GM12801 (cell line): ENCODE data around the gene CEP131.

Experiments used
- TF ChIP-seq, protein P1 (sequence below): IDR thresholded peaks from one replicate; pipeline ENCODE4 v1.5.1; 2011; ENCODE audit warnings: control low read depth; ENCODE audit not compliant: insufficient read length; ENCODE audit errors: extremely low read depth

CEP131 gene

DNA sequence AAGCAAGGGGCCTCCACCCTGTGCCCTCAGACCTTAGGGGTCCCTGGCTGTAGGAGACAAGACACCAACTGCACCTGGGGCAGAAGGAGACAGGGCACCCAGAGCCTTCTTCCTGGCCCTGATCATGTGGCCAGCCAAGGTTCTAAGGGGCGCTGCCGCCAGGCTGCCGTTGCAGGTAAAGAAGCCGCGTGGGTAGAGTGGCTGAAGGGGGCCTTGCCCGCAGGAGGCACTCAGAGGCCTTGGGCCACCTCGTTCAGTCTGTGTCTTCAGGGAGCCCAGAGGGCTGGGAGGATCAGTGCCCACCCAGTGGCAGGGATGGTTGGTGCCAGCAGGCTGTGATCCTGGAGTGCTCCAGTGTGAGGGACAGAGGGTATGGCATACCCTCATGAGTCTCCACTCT lies 55.1 kb downstream of the CEP131 start:
- TF ChIP-seq, protein P1, sequence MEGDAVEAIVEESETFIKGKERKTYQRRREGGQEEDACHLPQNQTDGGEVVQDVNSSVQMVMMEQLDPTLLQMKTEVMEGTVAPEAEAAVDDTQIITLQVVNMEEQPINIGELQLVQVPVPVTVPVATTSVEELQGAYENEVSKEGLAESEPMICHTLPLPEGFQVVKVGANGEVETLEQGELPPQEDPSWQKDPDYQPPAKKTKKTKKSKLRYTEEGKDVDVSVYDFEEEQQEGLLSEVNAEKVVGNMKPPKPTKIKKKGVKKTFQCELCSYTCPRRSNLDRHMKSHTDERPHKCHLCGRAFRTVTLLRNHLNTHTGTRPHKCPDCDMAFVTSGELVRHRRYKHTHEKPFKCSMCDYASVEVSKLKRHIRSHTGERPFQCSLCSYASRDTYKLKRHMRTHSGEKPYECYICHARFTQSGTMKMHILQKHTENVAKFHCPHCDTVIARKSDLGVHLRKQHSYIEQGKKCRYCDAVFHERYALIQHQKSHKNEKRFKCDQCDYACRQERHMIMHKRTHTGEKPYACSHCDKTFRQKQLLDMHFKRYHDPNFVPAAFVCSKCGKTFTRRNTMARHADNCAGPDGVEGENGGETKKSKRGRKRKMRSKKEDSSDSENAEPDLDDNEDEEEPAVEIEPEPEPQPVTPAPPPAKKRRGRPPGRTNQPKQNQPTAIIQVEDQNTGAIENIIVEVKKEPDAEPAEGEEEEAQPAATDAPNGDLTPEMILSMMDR, result no peak

DNA sequence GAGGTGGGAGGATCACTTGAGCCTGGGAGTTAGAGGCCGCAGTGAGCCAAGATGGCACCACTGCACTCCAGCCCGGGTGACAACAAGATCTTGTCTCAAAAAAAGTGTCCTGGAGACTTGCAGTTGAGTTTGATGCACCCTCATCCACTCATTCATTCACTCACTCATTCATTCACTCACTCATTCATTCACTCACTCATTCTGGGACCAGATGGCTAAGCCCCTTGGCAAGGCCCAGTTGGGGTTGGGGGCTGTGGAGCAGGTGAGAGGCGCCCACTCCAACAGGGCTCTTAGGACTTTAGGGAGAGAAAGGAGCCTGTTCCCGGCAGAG lies 55.6 kb downstream of the CEP131 start:
- TF ChIP-seq, protein P1, result no peak

DNA sequence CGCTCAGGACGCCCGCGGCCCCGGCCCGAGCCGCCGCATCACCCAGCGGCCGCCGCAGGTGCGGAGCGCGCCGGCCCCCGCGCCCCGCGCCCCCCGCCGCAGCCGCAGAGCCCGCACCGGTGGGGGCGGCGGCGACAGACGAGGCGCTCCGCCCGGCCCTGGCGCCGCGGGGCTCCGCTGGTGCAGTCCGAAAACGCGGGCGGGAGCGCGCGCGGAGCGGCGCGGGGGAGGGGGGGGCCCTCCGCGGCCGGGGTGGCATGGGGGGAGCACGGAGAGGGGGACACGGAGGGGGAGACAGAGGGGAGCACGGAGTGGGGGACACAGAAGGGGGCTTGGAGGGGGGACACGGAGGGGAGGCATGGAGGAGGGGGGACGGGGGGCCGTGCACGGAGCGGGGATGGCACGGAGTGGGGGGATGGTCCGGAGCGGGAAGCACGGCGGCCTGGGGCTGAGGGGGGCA lies 56.7 kb downstream of the CEP131 start, which contains the start of gene AATK:
AATK (minus strand) TSS at position 189 of the 460 bp plus-strand sequence. CDS start 229 bp downstream, outside the sequence.
- TF ChIP-seq, protein P1, result no peak

DNA sequence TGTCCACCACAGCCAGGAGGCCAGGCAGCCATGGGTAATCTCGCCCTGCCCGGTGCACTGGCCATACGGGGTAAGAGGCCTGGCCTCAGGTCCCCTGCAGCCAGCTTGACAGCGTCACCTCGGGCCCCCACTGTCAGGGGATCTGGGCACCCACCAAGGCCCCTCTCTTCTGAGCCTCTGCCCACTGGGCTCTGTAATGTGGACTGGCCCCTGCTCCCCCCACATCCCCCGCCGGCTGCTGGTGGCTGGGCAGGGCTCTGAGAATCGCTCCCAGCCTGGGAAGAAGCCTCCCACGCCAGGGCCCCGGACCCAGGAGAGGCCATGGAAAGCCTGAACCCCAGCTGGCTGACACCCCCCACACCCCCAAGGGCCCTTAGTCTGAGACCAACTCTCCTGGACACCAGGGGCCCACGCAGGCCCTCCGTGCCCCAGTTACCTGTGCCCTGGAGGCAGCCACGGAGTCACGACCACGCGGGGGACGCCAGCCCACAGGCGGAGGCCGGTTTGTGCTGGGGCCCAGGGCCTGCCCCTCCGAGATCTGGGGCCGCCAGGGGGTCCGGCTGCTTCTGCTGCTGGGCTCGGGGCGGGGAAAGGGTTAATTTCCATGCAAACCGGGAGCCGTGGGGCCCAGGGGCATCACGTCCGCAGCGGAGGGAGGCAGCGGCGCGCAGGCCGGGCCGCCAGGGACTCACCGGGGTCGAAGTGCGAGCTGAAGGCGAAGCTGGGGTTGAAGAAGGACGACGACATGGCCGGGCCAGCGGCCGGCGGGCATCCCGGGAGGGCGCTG lies 57.3 kb downstream of the CEP131 start, which contains the start of gene PVALEF:
PVALEF (plus strand) TSS at position 262 of the 787 bp plus-strand sequence. CDS start 15,720 bp downstream, outside the sequence.
- TF ChIP-seq, protein P1, result no peak

DNA sequence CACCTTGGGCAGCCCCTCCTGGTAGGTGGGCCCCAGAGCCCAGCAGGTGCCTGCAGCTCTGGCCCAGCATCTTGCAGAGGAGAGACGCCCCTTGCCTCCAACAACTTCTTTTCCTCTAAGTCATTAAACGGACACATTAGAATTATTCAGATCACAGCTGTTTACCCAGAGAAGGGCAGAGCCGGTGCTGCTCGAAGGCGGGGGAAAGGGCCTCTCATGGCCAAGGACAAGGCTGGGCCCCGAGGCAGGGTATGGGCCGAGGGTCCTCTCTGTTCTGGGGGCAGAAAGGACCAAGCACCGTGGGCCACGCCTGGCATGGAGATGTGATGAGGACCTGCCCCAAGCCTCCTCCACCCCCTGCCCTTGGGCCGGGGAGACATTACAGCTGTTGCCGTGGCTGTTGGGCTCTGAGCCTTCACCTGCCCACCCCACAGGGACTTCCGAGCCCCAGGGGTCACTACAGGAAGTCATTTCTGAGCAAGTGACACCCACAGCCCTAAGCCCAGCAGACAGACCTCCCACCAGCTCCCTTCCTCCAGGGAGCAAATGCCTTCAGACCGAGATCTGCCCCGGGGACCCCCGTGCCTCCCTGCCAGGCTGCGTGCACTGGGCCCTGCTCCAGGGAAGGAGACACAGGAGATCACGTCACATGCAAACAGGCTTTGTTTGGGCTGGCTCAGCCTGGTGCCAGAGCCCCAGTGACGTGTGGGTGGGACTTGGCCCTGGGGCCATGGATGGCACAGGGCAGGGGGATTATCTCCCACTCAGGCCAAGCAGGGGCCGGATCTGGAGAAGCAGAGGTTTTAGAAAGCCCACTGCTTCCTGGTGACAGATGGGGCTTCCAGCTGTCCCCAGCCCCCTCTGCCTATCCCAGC lies 58.2 kb downstream of the CEP131 start:
- TF ChIP-seq, protein P1, result no peak

DNA sequence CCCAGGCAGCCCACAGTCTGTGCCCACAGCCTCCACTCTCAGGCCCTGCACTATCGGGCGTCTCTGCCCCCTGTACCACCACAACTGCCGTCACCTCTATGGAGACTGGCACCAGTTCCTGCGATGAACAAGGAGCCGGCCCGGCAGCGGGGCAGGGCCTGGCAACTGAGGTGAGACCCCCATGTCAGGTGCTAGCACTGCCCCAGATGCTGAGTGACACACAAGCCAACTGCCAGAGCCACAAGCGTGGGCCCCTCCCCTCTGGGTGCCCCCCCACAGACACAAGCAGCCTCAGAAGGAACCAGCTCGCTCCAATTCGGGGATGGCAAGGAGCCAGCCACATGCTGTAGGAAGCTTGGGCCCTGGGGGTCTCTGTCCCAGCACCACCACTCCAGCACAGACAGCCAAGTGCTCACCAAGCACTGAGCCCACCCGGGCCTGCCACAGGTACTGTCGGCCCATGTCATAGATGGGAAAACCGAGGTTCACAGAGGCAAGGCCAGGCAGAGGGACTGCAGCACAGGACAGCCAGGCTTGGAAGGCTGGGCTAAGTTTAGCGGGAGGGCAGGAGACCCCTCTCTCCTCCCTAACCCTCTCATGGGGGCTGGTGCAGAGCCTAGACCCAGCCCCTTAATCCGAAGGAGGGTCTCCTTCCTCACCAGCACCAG lies 58.9 kb downstream of the CEP131 start:
- TF ChIP-seq, protein P1, result no peak
